SK-N-MC (cell line): ENCODE results near the gene PCDHB16.
"Not testable (repeated sequence)": the region's sequence is repeated elsewhere in the genome, so short reads cannot be mapped to it uniquely, and the experiment has no call there.

Source experiments
- EZH2 ChIP-seq: fragments of 200-600 bp; sonication (generic); IDR thresholded peaks from one replicate; pipeline ENCODE4 v1.6.1; 2017; ENCODE audit warnings: antibody characterized with exemption
- POLR2AphosphoS5 ChIP-seq: IDR thresholded peaks from 2 replicates; pipeline ENCODE4 v1.6.1; 2012; ENCODE audit warnings: mild to moderate bottlenecking, low read depth, low read length, borderline replicate concordance

- TF ChIP-seq EZH2, POLR2AphosphoS5: not testable (repeated sequence)
Measured at GRCh38 chr5:141210281-141210680, 28.1 kb downstream of the PCDHB16 start.
